RWPE2 (cell line): ENCODE results near the gene NNT.

Source experiments
- ATAC-seq: fragments of 200-7000 bp; cut with Tn5 transposase; 3 replicates; pipeline ENCODE4 v1.9.1; 2021; ENCODE audit warnings: low read depth
- DNase-seq: peaks from one replicate; pipeline ENCODE4 v3.0.0-alpha.2; 2020; ENCODE audit warnings: low spot score
- H3K27ac ChIP-seq: fragments of 450-650 bp; 2 replicates; pipeline ENCODE4 v1.5.1; 2017; ENCODE audit warnings: mild to moderate bottlenecking; ENCODE audit not compliant: poor library complexity, severe bottlenecking
- H3K27me3 ChIP-seq: fragments of 250-450 bp; sonication (Bioruptor Pico); 2 replicates; pipeline ENCODE4 v1.5.1; 2021; ENCODE audit warnings: mild to moderate bottlenecking, moderate library complexity; ENCODE audit not compliant: insufficient read depth, poor library complexity, severe bottlenecking
- H3K36me3 ChIP-seq: fragments of 250-450 bp; sonication (Bioruptor Pico); 2 replicates; pipeline ENCODE4 v1.5.1; 2020; ENCODE audit warnings: low read depth, mild to moderate bottlenecking, moderate library complexity
- H3K4me1 ChIP-seq: fragments of 250-450 bp; sonication (Bioruptor Pico); 2 replicates; pipeline ENCODE4 v1.5.1; 2021; ENCODE audit warnings: mild to moderate bottlenecking, moderate library complexity; ENCODE audit not compliant: insufficient read depth, poor library complexity, severe bottlenecking
- H3K4me3 ChIP-seq: fragments of 250-450 bp; sonication (Bioruptor Pico); 2 replicates; pipeline ENCODE4 v1.5.1; 2021; ENCODE audit warnings: mild to moderate bottlenecking, moderate library complexity; ENCODE audit not compliant: severe bottlenecking
- H3K9me3 ChIP-seq: fragments of 250-450 bp; sonication (Bioruptor Pico); 2 replicates; pipeline ENCODE4 v1.5.1; 2021; ENCODE audit warnings: mild to moderate bottlenecking, moderate library complexity; ENCODE audit not compliant: severe bottlenecking
- TF ChIP-seq, protein P1 (sequence below): fragments of 450-650 bp; IDR thresholded peaks from one replicate; pipeline ENCODE4 v1.5.1; 2017; ENCODE audit warnings: mild to moderate bottlenecking, moderate library complexity; ENCODE audit not compliant: poor library complexity, severe bottlenecking

NNT gene

DNA sequence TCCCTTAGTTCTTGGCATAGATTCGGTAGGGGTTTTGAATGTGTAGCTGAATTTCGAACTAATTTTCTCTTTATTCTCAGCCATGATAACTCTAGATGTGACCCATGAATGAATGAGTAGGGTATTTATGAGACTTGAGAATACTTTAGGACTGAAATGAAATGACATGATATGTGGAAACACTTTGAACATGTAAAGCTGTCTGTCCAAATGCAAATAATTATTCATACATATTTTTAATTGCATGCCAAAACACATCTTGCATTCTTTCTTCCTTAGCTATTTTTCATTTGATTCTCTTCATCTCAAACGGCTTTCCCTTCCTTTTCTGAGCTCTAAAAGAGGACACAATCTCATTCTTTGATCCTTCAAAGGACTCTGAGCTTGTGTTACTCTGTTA lies 3.4 kb downstream of the NNT start:
- Histone ChIP-seq H3K27ac (no peak overlapping the region), H3K27me3 (no peaks in the 10 kb centered on the region), H3K9me3 (no peaks in the 10 kb centered on the region), H3K36me3 (peaks cover 12% of the 10 kb centered on the region), H3K4me1 (peaks cover 10% of the 10 kb centered on the region), H3K4me3 (no peak overlapping the region)
- DNase-seq (no peak), ATAC-seq (no peak)
- TF ChIP-seq, protein P1, sequence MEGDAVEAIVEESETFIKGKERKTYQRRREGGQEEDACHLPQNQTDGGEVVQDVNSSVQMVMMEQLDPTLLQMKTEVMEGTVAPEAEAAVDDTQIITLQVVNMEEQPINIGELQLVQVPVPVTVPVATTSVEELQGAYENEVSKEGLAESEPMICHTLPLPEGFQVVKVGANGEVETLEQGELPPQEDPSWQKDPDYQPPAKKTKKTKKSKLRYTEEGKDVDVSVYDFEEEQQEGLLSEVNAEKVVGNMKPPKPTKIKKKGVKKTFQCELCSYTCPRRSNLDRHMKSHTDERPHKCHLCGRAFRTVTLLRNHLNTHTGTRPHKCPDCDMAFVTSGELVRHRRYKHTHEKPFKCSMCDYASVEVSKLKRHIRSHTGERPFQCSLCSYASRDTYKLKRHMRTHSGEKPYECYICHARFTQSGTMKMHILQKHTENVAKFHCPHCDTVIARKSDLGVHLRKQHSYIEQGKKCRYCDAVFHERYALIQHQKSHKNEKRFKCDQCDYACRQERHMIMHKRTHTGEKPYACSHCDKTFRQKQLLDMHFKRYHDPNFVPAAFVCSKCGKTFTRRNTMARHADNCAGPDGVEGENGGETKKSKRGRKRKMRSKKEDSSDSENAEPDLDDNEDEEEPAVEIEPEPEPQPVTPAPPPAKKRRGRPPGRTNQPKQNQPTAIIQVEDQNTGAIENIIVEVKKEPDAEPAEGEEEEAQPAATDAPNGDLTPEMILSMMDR: no peak

DNA sequence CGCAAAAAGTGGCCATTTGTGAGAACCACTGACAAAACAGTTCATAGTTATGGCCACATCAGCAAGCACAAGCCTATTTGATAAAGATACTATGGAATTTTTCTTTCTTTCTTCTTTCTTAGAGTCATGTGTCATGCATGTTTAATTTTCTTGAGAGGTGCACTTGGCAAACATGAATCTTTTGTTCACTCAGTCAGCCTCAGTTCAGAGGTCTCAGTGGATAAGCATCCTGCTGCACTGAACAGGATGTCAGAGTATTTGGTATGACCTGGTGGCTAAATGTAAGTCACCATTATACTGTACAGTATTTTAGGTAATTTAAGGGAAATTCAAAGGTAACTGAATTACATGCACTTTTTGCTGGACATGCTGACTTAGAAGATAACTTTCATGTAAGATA lies 5.4 kb downstream of the NNT start:
- no peak for ATAC-seq
- H3K9me3 ChIP-seq: no peaks in the 10 kb centered on the region
- no peaks in the 10 kb centered on the region for H3K4me1 ChIP-seq
- no peaks in the 10 kb centered on the region for H3K27me3 ChIP-seq
- TF ChIP-seq, protein P1: no peak
- H3K36me3 ChIP-seq: peaks cover 29% of the 10 kb centered on the region
- H3K27ac ChIP-seq: no peak overlapping the region
- DNase-seq: no peak
- no peak overlapping the region for H3K4me3 ChIP-seq

DNA sequence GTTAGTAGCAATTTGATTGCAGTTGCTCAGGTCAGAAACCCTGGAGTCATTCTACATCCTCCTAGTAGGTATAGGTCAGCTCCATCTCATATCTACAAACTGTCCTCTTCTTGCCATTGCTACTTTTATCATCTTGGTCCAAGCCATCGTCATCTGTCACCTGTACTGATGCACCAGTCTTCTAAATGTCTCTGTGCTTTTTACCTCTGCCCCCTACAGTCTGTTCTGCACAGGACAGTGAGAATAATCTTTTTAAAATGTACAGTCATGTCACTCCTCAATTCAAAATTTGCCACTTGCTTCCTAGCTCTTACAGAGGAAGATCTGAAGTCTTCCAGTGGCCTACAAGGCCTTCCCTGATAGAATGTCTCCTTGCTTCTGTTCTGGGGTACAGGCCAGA lies 6.8 kb downstream of the NNT start:
- Histone ChIP-seq H3K27ac (no peak overlapping the region), H3K9me3 (no peaks in the 10 kb centered on the region), H3K27me3 (no peaks in the 10 kb centered on the region), H3K4me1 (no peaks in the 10 kb centered on the region), H3K4me3 (no peak overlapping the region), H3K36me3 (peaks cover 33% of the 10 kb centered on the region)
- TF ChIP-seq, protein P1: peak; percentile 37
- ATAC-seq: peak; percentile 10; the same call in 1 of the 3 replicates
- no peak for DNase-seq

DNA sequence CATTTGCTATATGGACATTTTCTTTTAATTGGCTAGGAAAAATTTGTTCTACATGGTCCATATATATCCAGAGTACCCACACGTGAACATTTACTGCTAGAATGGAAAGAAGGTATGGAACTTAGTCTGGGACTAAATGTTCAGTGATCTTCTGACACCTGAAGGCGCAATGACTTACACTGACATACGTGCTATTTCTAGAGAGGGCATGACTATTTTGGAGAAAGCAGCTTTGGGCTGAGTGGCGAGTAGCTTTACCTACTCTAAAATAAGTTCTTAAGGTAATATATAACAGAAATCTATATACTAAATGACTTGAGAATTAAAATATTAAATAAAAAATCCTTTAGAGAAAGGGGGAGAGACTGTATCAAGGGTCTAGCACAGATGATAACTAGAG lies 10.4 kb downstream of the NNT start:
- DNase-seq: no peak
- TF ChIP-seq, protein P1: no peak
- Histone ChIP-seq H3K27ac (no peak overlapping the region), H3K4me1 (no peaks in the 10 kb centered on the region), H3K36me3 (peaks cover 44% of the 10 kb centered on the region), H3K9me3 (no peaks in the 10 kb centered on the region), H3K27me3 (no peaks in the 10 kb centered on the region), H3K4me3 (no peak overlapping the region)
- no peak for ATAC-seq

DNA sequence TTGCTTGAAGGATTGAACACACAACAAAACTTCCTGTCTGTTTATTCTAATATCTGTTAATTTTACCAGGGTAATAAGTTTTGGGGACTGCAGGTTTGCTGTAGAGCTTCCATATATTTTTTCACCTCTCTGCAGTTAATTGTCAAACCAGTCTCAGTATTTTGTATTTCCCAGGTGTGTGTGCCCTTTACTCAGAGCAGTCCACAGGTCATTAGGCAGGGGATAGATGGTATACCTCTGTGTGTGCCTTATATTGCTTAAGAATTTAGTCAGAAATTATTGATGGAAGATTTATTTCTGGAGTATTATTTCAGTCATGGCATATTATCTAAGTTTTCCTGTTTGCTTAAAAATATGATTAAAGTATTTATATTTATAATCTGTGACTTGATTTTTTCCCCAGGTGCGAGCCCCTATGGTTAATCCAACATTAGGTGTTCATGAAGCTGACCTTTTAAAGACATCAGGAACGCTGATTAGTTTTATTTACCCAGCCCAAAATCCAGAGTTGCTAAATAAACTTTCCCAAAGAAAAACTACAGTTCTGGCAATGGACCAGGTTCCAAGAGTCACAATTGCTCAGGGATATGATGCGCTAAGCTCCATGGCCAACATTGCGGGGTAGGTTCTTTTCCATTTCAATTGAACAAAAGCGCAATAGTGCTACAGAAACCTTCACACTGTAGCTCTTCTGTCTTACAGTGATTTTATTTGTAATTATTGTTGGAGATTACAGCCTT lies 12.6 kb downstream of the NNT start:
- Histone ChIP-seq H3K4me1 (peaks cover 1% of the 10 kb centered on the region), H3K27me3 (no peaks in the 10 kb centered on the region), H3K4me3 (no peak overlapping the region), H3K9me3 (no peaks in the 10 kb centered on the region), H3K27ac (no peak overlapping the region), H3K36me3 (peaks cover 37% of the 10 kb centered on the region)
- TF ChIP-seq, protein P1: no peak
- no peak for DNase-seq
- ATAC-seq: no peak
